ENCODE data around the gene SHPK. TPM values are rescaled to one million over a fixed set of nuclear protein-coding genes. Genes with fewer than 3 reads are reported as not detected.

SHPK gene, protein sequence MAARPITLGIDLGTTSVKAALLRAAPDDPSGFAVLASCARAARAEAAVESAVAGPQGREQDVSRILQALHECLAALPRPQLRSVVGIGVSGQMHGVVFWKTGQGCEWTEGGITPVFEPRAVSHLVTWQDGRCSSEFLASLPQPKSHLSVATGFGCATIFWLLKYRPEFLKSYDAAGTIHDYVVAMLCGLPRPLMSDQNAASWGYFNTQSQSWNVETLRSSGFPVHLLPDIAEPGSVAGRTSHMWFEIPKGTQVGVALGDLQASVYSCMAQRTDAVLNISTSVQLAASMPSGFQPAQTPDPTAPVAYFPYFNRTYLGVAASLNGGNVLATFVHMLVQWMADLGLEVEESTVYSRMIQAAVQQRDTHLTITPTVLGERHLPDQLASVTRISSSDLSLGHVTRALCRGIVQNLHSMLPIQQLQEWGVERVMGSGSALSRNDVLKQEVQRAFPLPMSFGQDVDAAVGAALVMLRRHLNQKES
- 5.4 TPM for polyA plus RNA-seq (2012; ENCODE audit: insufficient read depth, insufficient read length, low read depth)

DNA sequence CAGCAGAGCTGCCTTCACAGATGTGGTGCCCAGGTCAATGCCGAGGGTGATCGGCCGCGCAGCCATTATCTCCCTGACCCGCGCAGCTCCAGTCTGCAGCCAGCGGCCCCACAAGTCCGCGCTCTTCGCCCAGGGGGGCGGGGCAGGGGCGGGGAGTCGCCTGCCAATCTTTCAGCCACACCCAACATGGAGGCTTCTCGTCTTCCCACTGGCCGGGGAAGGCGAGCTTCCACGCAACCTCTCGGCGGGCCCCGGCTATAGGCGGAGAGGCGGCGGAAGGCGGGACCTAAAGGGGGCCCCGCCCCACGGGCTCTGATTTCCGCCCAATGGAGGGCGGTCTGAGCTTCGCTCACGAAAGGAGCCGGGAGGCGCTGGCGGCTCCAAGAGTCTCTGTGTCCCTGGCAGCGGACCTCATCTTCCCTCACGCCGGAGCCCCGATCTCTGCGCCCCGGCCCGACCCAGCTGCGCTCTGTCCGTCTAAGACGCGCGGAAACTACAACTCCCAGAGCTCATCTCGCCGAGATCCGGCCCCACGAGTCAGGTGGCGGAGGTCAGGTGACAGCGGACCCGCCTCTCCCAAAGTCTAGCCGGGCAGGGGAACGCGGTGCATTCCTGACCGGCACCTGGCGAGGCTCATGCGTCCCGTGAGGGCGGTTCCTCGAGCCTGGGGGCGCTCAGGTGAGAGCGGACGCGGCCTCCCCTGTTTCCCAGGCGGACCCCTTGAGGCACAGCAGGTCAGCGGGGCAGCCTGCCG lies at the start of gene SHPK, which contains the start of gene CTNS:
Gene SHPK, minus strand, starts transcription at position 97 of the 754 bp plus-strand sequence. Its CDS starts 31 bp downstream, at position 66.
Gene CTNS, plus strand, starts transcription at position 607 of the 754 bp plus-strand sequence. CDS start 3,447 bp downstream, outside the sequence.
- DNase-seq: peak; percentile 93
- Histone ChIP-seq H3K9me3 (no peaks in the 10 kb centered on the region), H3K4me3 (ENCODE audit: low read depth, low read length) (peak within 1 kb of the TSS; percentile 69), H3K36me3 (no peaks in the 10 kb centered on the region), H3K27me3 (no peaks in the 10 kb centered on the region), H3K4me1 (no peaks in the 10 kb centered on the region)
- TF ChIP-seq, protein P1, sequence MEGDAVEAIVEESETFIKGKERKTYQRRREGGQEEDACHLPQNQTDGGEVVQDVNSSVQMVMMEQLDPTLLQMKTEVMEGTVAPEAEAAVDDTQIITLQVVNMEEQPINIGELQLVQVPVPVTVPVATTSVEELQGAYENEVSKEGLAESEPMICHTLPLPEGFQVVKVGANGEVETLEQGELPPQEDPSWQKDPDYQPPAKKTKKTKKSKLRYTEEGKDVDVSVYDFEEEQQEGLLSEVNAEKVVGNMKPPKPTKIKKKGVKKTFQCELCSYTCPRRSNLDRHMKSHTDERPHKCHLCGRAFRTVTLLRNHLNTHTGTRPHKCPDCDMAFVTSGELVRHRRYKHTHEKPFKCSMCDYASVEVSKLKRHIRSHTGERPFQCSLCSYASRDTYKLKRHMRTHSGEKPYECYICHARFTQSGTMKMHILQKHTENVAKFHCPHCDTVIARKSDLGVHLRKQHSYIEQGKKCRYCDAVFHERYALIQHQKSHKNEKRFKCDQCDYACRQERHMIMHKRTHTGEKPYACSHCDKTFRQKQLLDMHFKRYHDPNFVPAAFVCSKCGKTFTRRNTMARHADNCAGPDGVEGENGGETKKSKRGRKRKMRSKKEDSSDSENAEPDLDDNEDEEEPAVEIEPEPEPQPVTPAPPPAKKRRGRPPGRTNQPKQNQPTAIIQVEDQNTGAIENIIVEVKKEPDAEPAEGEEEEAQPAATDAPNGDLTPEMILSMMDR (IDR thresholded peaks at IDR 0.05; ENCODE audit: low read depth, low read length): no peak

DNA sequence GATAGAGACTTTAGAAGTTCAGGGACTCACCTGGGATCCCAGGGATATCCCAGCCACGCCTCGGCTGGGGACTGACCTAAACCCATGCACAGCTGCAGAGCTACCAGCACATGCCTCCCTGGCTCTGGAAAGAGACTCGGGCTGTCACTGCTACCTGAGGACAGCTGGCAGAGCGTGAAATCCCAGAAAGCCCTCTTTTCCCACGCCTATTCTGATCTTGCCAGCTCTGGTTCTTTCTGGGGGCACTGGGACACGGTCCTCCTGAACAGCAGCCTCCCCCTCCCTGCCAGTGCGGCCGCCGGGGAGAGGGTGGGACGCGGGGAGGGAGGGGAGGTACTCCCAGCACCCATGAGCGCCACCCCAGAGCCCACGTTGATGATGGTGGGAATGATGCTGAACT lies 49.1 kb upstream of the SHPK start:
- TF ChIP-seq, protein P1 (IDR thresholded peaks at IDR 0.05; ENCODE audit: low read depth, low read length): no peak
- DNase-seq: no peak
- Histone ChIP-seq H3K4me1 (no peaks in the 10 kb centered on the region), H3K4me3 (ENCODE audit: low read depth, low read length) (no peak overlapping the region), H3K36me3 (peaks cover 6% of the 10 kb centered on the region; the same call in 1 of the 2 replicates), H3K27me3 (no peaks in the 10 kb centered on the region), H3K9me3 (no peaks in the 10 kb centered on the region)

DNA sequence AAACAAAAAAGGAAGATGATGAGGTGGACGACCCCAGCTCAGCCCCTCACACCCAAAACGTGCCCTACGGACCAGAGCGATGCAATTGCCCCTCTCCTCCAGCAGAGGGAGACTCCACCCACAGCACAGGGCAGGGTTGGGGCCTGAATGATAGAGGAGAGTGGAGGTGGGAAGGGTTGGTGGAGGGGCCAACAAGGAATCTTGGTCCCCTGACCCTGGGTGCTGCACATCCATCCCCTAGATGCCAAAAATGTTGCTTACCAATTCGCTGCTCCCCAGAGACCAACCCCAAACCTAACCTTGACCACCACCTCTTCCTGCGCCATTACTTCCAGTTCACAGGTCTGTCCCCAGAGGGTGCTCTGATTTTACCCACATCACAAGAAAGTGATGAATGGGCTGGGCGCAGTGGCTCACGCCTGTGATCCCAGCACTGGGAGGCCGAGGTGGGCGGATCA lies 47.0 kb upstream of the SHPK start:
- no peaks in the 10 kb centered on the region for H3K27me3 ChIP-seq
- peak; percentile 39 for DNase-seq
- H3K4me3 ChIP-seq (ENCODE audit: low read depth, low read length): no peak overlapping the region
- no peaks in the 10 kb centered on the region for H3K4me1 ChIP-seq
- H3K36me3 ChIP-seq: no peaks in the 10 kb centered on the region
- no peaks in the 10 kb centered on the region for H3K9me3 ChIP-seq
- TF ChIP-seq, protein P1 (IDR thresholded peaks at IDR 0.05; ENCODE audit: low read depth, low read length): peak; percentile 82

DNA sequence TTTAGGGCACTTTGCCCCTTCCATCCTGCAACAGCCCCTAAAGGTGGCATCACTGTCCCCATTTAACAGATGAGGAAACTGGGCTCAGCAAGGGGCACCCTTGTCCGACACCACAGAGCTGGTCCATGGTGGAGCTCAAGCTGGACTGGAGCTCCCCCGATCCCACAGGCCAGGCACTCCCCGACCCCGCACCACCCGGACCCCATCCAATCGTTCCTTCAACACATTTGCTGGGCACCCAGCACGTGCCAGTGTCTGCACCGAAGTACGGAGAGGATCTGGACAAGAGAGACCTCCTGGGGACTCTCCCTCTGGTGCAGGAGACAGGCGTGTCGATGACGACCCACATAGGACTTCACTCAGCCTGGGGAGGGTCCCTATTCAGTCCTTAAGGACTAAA lies 46.0 kb upstream of the SHPK start:
- TF ChIP-seq, protein P1 (IDR thresholded peaks at IDR 0.05; ENCODE audit: low read depth, low read length): no peak
- no peaks in the 10 kb centered on the region for H3K27me3 ChIP-seq
- no peaks in the 10 kb centered on the region for H3K36me3 ChIP-seq
- no peak for DNase-seq
- no peak overlapping the region for H3K4me3 ChIP-seq (ENCODE audit: low read depth, low read length)
- no peaks in the 10 kb centered on the region for H3K4me1 ChIP-seq
- no peaks in the 10 kb centered on the region for H3K9me3 ChIP-seq

DNA sequence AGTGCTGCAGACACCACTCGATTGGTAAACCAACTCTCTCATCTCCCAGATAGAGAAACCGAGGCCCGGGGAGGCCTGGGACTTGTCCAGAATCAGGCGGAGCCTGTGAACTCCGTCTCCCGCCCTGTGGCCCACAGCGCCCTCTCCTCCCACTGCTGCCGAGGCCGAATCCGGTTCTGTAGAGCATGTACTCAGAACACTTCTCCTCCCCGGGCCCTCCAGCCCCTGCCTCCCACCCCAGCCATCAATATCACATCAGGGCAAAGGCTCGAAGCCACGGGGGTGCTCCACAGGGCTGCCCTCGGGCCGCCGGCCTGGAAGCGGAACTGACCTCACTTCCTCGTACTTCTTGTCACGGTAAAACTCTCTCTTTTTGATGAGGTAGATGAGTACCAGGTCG lies 45.5 kb upstream of the SHPK start:
- H3K27me3 ChIP-seq: no peaks in the 10 kb centered on the region
- TF ChIP-seq, protein P1 (IDR thresholded peaks at IDR 0.05; ENCODE audit: low read depth, low read length): no peak
- DNase-seq: no peak
- H3K9me3 ChIP-seq: no peaks in the 10 kb centered on the region
- no peaks in the 10 kb centered on the region for H3K36me3 ChIP-seq
- H3K4me3 ChIP-seq (ENCODE audit: low read depth, low read length): no peak overlapping the region
- H3K4me1 ChIP-seq: no peaks in the 10 kb centered on the region

Data from BE2C (cell line).